Measurements from ENCODE around the gene MYCN. TPM values are rescaled to one million over a fixed set of nuclear protein-coding genes. Genes with fewer than 3 reads are reported as not detected.

Gene MYCN
- total and polyA plus RNA-seq, 2 donors (not counting 3 experiments of a cell fraction or from before 2014, with no cell fraction given), result 0.47 to 6.8 TPM

DNA sequence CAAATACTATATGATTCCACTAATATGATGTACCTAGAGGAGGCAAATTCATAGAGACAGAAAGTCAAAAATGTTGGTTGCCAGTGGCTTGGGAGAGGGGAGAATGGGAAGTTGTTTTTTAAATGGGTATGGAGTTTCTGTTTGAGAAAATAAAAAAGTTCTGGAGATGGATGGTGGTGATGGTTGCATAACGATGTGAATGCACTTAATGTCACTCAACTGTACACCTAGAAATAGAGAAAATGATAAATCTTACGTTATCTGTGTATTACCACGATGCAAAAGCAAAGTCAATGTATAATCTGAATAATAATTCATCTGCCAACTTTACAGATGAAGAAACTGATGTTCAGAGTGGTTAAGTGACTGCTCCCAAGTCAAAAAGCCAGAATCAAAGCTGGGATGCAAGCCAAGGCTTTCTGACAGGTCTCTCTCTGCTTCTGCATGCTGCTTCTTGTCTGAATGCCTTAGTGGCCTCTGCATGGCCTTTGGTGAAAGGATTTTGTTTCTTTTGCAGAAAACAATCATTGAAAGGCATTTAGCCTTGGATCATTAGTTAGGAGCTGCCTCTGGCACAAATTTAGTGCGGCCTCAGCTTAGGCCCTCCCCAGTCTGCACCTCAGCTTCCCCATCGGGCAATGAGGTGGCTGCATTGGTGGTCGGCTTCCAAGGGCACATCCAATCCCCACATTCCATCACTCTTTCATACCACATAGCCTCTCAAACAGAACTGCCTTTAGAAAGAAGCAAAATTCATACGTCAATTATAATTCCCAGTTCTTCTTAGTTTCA is 46.5 kb upstream of the MYCN start:
- dilution Hi-C loops (cut with MboI; ENCODE audit: extremely low pct_ligation_motif_present, low sequenced_read_pairs), result no loop called here
- no peaks in the 10 kb centered on the region for H3K4me1 ChIP-seq (ENCODE audit: control insufficient read depth, extremely low read depth, insufficient read depth, low read length)
- no peaks in the 10 kb centered on the region for H3K27me3 ChIP-seq (ENCODE audit: control insufficient read depth in 2 of 2, insufficient read depth in 2 of 2, low read length in 2 of 2)
- DNase-seq (ENCODE audit: low read depth, low spot score) (no peak), FAIRE-seq (no peak)
- no peak for TF ChIP-seq POLR2AphosphoS5 (IDR thresholded peaks at IDR 0.05; ENCODE audit: insufficient read depth, low read depth, low read length)
- TF ChIP-seq, protein P1, sequence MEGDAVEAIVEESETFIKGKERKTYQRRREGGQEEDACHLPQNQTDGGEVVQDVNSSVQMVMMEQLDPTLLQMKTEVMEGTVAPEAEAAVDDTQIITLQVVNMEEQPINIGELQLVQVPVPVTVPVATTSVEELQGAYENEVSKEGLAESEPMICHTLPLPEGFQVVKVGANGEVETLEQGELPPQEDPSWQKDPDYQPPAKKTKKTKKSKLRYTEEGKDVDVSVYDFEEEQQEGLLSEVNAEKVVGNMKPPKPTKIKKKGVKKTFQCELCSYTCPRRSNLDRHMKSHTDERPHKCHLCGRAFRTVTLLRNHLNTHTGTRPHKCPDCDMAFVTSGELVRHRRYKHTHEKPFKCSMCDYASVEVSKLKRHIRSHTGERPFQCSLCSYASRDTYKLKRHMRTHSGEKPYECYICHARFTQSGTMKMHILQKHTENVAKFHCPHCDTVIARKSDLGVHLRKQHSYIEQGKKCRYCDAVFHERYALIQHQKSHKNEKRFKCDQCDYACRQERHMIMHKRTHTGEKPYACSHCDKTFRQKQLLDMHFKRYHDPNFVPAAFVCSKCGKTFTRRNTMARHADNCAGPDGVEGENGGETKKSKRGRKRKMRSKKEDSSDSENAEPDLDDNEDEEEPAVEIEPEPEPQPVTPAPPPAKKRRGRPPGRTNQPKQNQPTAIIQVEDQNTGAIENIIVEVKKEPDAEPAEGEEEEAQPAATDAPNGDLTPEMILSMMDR (IDR thresholded peaks at IDR 0.05; ENCODE audit: extremely low read depth in 1 of 2, insufficient read depth in 1 of 2, low read depth in 1 of 2, low read length in 2 of 2), result no peak
- TF ChIP-seq FOS (IDR thresholded peaks at IDR 0.05; ENCODE audit: borderline replicate concordance, insufficient read depth, low read length), result no peak
- TF ChIP-seq, protein P2, sequence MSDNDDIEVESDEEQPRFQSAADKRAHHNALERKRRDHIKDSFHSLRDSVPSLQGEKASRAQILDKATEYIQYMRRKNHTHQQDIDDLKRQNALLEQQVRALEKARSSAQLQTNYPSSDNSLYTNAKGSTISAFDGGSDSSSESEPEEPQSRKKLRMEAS (IDR thresholded peaks at IDR 0.05; ENCODE audit: insufficient read depth, insufficient read length), result no peak
- no peak for TF ChIP-seq EZH2 (IDR thresholded peaks at IDR 0.05; ENCODE audit: borderline replicate concordance, low read depth, low read length, severe bottlenecking)
- TF ChIP-seq JUN (IDR thresholded peaks at IDR 0.05; ENCODE audit: borderline replicate concordance, insufficient read depth, insufficient read length, low read depth), result no peak
- TF ChIP-seq POLR2A (IDR thresholded peaks at IDR 0.05; ENCODE audit: low read depth, low read length), result no peak
- no peak for TF ChIP-seq MYC (IDR thresholded peaks at IDR 0.05; ENCODE audit: low read depth, low read length)
- no peak for TF ChIP-seq GATA2 (IDR thresholded peaks at IDR 0.05; ENCODE audit: insufficient read depth, insufficient read length, low read depth, low read length)
- CTCF ChIA-PET, result no interaction called here
- H3K4me3 ChIP-seq (replicated peaks in 1 of 3; ENCODE audit: insufficient read depth in 1 of 3, low read depth in 1 of 3, low read length in 3 of 3), result no peak overlapping the region
- no peak overlapping the region for H3K9ac ChIP-seq (replicated peaks; ENCODE audit: extremely low read depth, insufficient read depth, low read length)
- H3K36me3 ChIP-seq (ENCODE audit: control insufficient read depth in 2 of 2, extremely low read depth in 1 of 2, insufficient read depth in 2 of 2, low read length in 2 of 2), result no peaks in the 10 kb centered on the region
- no peaks in the 10 kb centered on the region for H3K9me1 ChIP-seq (replicated peaks; ENCODE audit: control insufficient read depth, extremely low read depth, insufficient read depth, low read length)
- no peaks in the 10 kb centered on the region for H4K20me1 ChIP-seq (replicated peaks; ENCODE audit: control insufficient read depth, extremely low read depth, insufficient read depth, low read length)
- no peak overlapping the region for H3K4me2 ChIP-seq (ENCODE audit: insufficient read depth, low read length)
- no peaks in the 10 kb centered on the region for H3K9me3 ChIP-seq (replicated peaks; ENCODE audit: control insufficient read depth, insufficient read depth, low read length)
- POLR2A ChIA-PET, result no interaction called here
- no peaks in the 10 kb centered on the region for H3K79me2 ChIP-seq (ENCODE audit: control insufficient read depth, insufficient read depth, low read length)
- no TSS peak for BruUV-seq (replicated peaks)
- no peak overlapping the region for H3K27ac ChIP-seq (ENCODE audit: insufficient read depth, low read depth, low read length)
- no peak overlapping the region for H2AFZ ChIP-seq (ENCODE audit: low read depth, low read length)
- intact Hi-C loops (cut with micrococcal nuclease), result no loop called here

Measured in endothelial cell of umbilical vein (primary cell).